Tibial artery (tissue), 4 donors: Measurements from ENCODE around the gene PLEKHA5.

Experiments used
- DNase-seq, 2 donors: peaks; one replicate each; pipeline ENCODE4 v3.0.0-alpha.2; 2019
- H3K27ac ChIP-seq, 2 donors: fragments of 200-600 bp; sonication (generic) in 1 of 2; 1 replicate in 1 of 2; 2 replicates in 1 of 2; pipeline ENCODE4 v1.5.1; 2018 to 2019; ENCODE audit warnings: mild to moderate bottlenecking in 1 of 2
- H3K27me3 ChIP-seq, 2 donors: fragments of 200-600 bp; sonication (generic) in 1 of 2; one replicate each; pipeline versions ENCODE4 v1.5.1 to v1.6.0; 2016 to 2019
- H3K36me3 ChIP-seq, 3 donors: fragments of 200-600 bp; sonication (generic) in 2 of 3; one replicate each; pipeline ENCODE4 v1.5.1; 2016 to 2019; ENCODE audit warnings: mild to moderate bottlenecking in 2 of 3
- H3K4me1 ChIP-seq, 4 donors: fragments of 200-600 bp; sonication (generic) in 2 of 4; 1 replicate in 3 of 4; 2 replicates in 1 of 4; pipeline ENCODE4 v1.5.1; 2016 to 2019
- H3K4me3 ChIP-seq, 2 donors: fragments of 200-600 bp; sonication (generic) in 1 of 2; 1 replicate in 1 of 2; 2 replicates in 1 of 2; pipeline ENCODE4 v1.5.1; 2018 to 2019; ENCODE audit warnings: mild to moderate bottlenecking in 2 of 2
- H3K9me3 ChIP-seq, 3 donors: fragments of 200-600 bp; sonication (generic) in 1 of 3; one replicate each; pipeline ENCODE4 v1.5.1; 2016 to 2019
- intact Hi-C: fragments of 100-400 bp; cut with DNase I; formaldehyde crosslinking; loops from one replicate; pipeline ENCODE4 v1.15.0; 2023; ENCODE audit warnings: low total_unique reads
- TF ChIP-seq, protein P1 (sequence below), 2 experiments: fragments of 200-600 bp in 1 of 2; fragments of 450-650 bp in 1 of 2; IDR thresholded peaks; one replicate each; pipeline ENCODE4 v1.5.1; 2017 to 2019; ENCODE audit warnings: antibody characterized with exemption in 2 of 2, mild to moderate bottlenecking in 1 of 2, moderate library complexity in 1 of 2

The PLEKHA5 gene

DNA sequence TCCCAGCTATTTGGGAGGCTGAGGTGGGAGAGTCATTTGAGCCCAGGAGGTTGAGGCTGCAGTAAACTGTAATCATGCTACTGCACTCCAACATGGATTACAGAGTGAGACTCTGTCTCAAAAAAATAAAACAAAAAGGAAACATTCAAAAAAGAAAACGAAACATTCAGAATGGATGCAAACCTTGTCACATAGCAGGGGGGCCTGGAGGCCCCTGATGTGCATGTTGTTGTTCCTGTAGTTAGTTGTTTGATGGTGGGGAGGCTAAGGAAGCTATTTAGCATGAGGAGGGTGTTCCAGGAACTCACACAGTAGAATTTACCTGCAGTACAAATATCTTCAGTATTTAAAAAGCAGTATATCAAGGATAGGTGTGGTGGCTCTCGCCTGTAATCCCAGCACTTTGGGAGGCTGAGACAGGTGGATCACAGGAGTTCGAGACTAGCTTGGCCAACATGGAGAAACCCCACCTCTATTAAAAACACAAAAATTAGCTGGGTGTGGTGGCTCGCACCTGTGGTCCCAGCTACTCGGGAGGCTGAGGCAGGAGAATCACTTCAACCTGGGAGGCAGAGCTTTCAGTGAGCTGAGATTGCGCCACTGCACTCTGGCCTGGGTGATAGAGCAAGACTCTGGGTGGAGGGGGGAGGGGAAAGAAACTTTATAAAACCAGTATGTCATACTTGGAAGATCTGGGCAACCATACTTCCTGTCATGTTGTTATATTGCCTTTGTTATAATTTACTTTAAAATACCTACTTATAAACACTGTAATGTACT, 292.2 kb downstream of the PLEKHA5 start:
- TF ChIP-seq, protein P1, sequence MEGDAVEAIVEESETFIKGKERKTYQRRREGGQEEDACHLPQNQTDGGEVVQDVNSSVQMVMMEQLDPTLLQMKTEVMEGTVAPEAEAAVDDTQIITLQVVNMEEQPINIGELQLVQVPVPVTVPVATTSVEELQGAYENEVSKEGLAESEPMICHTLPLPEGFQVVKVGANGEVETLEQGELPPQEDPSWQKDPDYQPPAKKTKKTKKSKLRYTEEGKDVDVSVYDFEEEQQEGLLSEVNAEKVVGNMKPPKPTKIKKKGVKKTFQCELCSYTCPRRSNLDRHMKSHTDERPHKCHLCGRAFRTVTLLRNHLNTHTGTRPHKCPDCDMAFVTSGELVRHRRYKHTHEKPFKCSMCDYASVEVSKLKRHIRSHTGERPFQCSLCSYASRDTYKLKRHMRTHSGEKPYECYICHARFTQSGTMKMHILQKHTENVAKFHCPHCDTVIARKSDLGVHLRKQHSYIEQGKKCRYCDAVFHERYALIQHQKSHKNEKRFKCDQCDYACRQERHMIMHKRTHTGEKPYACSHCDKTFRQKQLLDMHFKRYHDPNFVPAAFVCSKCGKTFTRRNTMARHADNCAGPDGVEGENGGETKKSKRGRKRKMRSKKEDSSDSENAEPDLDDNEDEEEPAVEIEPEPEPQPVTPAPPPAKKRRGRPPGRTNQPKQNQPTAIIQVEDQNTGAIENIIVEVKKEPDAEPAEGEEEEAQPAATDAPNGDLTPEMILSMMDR (IDR thresholded peaks at IDR 0.05) = no peak
- Histone ChIP-seq H3K27me3 (no peaks in the 10 kb centered on the region), H3K9me3 (peaks cover 0 to 5% (median 0%) of the 10 kb centered on the region in 3 donors), H3K27ac (no peak overlapping the region), H3K4me1 (no peaks in the 10 kb centered on the region), H3K36me3 (no peaks in the 10 kb centered on the region), H3K4me3 (no peak overlapping the region)
- no peak for DNase-seq
- intact Hi-C loops = no loop called here

DNA sequence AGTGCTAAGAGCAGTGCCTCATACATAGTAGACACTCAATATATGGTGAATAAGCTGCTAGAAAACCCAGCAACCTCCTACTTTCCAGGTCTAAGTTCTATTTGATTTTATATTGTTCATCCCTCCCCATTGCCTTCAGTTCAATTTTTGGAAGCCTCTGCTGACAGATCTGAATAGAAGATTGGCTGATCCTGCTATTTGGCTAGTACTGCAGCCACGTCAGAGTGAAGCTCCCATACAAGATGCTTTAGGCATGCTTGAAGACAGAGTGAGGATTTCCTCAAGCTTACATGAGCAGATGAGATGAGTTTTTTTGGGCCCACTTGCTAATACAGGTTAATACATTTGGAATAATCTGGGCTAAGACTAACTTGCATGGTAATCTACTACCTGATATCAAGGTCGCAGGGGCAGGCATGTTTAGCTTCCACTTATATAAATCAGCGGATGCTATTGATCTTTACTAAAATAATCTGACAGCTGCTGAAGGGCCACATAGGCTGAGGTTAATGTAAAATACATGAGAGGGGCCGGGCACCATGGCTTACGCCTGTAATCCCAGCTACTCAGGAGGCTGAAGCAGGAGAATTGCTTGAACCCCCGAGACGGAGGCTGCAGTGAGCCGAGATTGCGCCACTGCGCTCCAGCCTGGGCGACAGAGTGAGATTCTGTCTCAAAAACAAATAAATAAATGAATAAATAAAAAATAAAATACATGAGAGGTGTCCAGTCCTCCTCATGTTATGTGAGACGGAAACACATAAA, 293.8 kb downstream of the PLEKHA5 start:
- TF ChIP-seq, protein P1 (IDR thresholded peaks at IDR 0.05) = no peak
- no peaks in the 10 kb centered on the region for H3K36me3 ChIP-seq
- intact Hi-C loops = no loop called here
- H3K27me3 ChIP-seq = no peaks in the 10 kb centered on the region
- peaks cover 0 to 7% (median 0%) of the 10 kb centered on the region in 3 donors for H3K9me3 ChIP-seq
- no peaks in the 10 kb centered on the region for H3K4me1 ChIP-seq
- H3K4me3 ChIP-seq = no peak overlapping the region
- H3K27ac ChIP-seq = no peak overlapping the region
- DNase-seq = no peak
